HG03103 (cell line): ENCODE data around the gene EXPH5.

Source experiments
- ATAC-seq: cut with Tn5 transposase; IDR thresholded peaks from one replicate; pipeline ENCODE4 v1.9.1; 2021; ENCODE audit warnings: low read depth; ENCODE audit not compliant: unreplicated experiment

EXPH5 gene

DNA sequence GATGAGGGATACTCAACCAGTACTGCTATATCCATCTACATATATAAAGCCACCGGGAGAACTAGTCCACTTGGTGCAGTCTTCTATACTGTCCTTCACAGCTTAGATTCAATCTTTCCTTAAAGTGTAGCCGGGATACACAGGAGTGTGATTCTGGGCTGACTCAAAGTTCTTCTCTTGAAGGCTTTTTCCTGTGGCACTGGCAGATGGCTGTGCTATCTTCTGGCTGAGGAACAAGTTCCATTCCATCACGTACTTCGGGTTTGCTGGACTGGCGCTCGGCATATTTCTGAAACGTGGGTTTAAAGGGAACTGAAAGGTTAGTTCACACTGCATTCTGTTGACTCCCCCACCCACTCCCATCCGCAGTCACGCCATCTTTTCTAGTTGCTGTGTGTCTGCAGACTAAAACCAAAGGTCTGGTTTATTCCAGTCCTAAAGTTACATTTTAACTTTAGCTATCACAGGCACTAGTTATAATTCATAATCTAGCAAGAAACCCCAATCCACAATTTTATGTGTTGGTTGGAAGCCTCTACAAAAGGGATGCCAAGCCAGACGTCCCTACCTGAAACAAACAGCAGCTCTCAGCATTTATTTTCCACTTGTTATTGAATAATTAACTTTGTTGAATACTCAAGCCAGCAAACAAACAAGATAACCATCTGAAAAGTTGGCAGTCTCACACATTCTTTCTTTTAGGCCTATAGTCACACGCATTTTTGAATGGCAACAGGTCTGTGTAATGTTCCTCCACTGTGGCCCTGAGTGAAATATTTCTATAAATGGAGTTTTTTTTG, 118.7 kb downstream of the EXPH5 start:
- ATAC-seq, result no peak

DNA sequence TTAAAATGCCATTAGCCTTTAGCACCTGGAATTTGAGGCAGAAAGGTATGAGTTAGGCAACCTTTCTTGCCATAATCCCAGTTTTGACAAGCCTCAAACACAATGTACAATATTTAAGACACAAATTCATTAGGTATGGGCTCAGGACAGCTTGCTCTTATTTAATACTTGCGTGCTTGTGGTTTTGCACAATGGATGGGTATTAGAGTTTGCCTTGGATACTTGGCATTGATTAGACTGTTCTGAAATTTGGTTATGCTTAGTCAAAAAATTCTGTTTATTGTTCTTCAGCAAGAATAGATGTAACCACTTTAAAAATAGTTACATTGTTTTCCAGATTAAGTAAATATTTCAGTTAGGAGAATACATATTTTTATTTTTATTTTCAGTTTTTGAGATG, 120.9 kb downstream of the EXPH5 start:
- ATAC-seq, result no peak

DNA sequence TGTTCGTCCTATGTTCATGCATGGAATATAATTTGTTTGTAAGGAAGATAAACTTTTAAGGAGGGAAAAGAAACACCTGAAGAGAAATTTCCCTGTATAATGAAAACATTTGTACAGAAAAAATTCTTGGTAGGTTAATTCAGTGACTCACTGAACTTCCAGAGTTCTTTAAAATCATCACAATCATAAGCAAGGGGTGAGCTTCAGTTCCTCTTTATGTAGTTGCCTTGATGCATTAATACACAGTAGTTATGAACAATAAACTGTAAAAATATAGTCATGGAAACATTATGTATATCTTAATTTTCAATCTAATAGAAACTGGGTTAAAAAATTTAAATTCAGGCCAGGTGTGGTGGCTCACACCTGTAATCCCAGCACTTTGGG, 125.1 kb downstream of the EXPH5 start:
- no peak for ATAC-seq

DNA sequence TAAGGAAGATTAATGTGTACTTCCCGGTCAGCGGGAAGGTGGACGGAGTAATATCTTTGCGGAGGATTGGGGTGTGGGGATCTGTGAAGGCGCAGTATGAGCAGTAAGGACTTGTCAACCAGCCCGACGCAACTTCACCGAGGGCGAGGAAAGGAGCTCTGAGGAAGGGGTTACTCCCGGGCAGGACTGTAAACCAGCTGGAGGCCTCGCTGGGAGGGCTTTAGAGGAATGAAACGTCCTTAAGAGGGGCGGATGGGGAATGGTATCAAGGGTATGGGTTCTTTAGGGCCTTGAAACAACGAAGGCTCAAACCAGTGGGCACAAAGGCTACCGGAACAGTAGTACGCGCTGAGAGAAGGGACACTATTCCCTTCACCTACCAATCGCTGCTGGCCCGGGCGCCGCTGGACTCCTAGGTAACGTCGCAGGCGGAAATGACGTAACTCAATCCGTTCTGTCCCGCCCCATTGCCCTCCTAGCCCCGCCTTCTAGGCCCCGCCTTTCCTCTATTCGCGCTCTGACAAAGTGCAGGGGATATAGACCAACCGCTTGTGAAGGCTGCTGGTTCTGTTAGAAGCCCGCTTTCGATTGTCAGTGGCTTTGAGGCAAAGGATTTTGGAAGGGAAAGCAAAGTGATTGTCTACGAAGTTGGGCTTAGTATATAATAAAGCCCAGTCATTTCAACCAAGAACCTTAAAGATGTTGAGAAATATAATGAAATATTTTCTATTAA, 126.3 kb downstream of the EXPH5 start, which contains the start of gene C11orf65:
C11orf65 (minus strand) TSS at position 439 of the 733 bp plus-strand sequence. CDS start 5,970 bp downstream, outside the sequence.
- peak; percentile 98 for ATAC-seq

DNA sequence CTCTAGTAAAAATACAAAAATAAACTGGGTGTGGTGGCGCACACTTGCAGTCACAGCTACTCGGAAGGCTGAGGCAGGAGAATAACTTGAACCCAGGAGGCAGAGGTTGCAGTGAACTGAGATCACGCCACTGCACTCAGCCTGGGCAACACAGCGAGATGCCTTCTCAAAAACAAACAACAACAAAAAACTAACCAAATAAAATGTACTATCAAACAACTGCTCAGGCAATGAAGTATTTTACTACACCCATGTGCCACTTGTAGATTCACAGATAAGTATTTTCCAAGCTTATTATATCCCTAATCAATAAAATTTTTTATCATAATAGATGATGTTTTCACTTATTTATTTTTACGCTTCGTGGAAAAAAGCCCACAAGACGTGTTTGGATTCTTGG, 127.2 kb downstream of the EXPH5 start:
- no peak for ATAC-seq
